Esophagus muscularis mucosa (tissue), 3 donors: ENCODE results near the gene HCFC1.

Experiments
- POLR2A ChIP-seq: fragments of 450-650 bp; IDR thresholded peaks from one replicate; pipeline ENCODE4 v1.6.1; 2017; ENCODE audit warnings: antibody characterized with exemption, moderate library complexity, mild to moderate bottlenecking, low read depth
- TF ChIP-seq, protein P1 (sequence below), 3 experiments: fragments of 200-600 bp in 2 of 3; fragments of 450-650 bp in 1 of 3; sonication (generic) in 2 of 3; IDR thresholded peaks; one replicate each; pipeline ENCODE4 v1.5.1; 2017 to 2019; ENCODE audit warnings: antibody characterized with exemption in 3 of 3, mild to moderate bottlenecking in 2 of 3, moderate library complexity in 1 of 3

DNA sequence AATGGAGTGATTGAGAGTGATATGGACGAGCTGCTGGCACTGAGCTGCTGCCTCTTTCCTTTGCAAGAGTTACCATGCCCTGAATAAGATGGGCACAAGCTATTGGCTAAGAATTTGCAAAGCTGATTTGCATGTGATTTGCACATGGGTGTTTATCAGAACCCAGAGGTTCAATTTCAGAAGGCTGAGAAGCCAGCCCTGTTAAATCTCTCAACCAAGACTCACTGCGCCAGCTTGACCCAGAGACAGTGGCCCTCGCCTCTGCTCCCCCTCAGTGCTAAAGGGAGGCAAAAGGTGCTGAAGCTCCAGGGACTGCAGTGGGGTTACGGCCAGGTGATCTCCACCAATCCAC lies 46.3 kb downstream of the HCFC1 start:
- TF ChIP-seq POLR2A = no peak
- TF ChIP-seq, protein P1, sequence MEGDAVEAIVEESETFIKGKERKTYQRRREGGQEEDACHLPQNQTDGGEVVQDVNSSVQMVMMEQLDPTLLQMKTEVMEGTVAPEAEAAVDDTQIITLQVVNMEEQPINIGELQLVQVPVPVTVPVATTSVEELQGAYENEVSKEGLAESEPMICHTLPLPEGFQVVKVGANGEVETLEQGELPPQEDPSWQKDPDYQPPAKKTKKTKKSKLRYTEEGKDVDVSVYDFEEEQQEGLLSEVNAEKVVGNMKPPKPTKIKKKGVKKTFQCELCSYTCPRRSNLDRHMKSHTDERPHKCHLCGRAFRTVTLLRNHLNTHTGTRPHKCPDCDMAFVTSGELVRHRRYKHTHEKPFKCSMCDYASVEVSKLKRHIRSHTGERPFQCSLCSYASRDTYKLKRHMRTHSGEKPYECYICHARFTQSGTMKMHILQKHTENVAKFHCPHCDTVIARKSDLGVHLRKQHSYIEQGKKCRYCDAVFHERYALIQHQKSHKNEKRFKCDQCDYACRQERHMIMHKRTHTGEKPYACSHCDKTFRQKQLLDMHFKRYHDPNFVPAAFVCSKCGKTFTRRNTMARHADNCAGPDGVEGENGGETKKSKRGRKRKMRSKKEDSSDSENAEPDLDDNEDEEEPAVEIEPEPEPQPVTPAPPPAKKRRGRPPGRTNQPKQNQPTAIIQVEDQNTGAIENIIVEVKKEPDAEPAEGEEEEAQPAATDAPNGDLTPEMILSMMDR (IDR thresholded peaks at IDR 0.05) = no peak
